GM19455 (cell line): ENCODE data around the gene MARK4.
"Not testable (repeated sequence)": the region's sequence is repeated elsewhere in the genome, so short reads cannot be mapped to it uniquely, and the experiment has no call there.

Experiments
- ATAC-seq: cut with Tn5 transposase; IDR thresholded peaks from one replicate; pipeline ENCODE4 v1.9.1; 2021; ENCODE audit not compliant: unreplicated experiment

MARK4 gene

DNA sequence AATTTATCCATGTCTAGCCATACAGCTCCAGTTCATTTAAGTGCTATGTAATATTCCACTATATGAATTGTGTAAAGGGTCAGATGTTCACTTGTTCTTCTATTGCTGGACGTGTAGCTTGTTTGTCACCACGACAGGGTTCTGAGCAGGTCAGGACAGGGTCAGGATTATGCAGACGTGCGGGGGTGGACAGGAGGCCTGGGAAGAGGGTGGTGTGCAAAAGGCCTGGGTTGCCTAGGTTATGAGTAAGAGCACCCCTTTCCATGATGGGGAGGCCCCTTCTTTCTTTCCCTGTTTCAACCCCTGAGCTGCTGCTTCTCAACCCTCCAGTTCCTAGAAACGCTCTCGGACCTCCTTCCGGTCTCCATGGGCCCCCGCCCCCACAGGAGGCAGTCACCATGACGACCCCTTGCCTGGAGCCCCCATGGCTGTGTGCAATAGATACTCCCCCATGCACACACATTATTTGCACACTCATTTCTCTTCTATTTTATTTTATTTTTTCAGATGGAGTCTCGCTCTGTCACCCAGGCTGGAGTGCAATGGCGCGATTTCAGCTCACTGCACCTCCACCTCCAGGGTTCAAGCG lies 7.8 kb upstream of the MARK4 start:
- no peak for ATAC-seq

- no peak for ATAC-seq
Measured at GRCh38 chr19:45244133-45244794, 6.8 kb upstream of the MARK4 start.

DNA sequence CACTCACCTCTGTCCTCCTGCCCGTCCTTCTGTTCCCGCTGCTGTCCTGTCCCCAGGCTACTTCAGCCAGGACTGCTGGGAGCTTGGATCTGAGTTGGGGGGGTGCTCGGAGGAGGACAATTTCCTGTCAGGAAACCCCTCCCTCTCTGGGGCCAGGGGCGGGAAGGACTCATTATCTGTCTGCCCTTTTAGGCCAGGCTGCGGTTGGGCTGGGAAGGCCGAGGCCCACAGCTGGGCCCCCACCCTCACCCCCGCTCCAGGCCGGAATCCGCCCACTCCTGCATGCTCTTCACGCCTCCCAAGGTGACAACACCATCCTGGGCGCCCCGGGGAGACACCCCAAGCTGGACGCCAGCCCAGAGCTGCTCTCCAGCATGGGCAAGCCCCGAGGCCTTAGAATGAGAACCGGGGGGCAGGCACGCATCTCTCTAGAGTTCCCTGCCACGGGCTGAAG lies 5.7 kb upstream of the MARK4 start, which contains the start of gene EXOC3L2:
Gene EXOC3L2, minus strand, starts transcription at position 74 of the 454 bp plus-strand sequence. CDS start 6,362 bp downstream, outside the sequence.
- no peak for ATAC-seq

GRCh38 chr19:45245826-45246225 lies 5.2 kb upstream of the MARK4 start:
- no peak for ATAC-seq

- ATAC-seq: no peak
Measured at GRCh38 chr19:45247136-45247535, 3.9 kb upstream of the MARK4 start.

DNA sequence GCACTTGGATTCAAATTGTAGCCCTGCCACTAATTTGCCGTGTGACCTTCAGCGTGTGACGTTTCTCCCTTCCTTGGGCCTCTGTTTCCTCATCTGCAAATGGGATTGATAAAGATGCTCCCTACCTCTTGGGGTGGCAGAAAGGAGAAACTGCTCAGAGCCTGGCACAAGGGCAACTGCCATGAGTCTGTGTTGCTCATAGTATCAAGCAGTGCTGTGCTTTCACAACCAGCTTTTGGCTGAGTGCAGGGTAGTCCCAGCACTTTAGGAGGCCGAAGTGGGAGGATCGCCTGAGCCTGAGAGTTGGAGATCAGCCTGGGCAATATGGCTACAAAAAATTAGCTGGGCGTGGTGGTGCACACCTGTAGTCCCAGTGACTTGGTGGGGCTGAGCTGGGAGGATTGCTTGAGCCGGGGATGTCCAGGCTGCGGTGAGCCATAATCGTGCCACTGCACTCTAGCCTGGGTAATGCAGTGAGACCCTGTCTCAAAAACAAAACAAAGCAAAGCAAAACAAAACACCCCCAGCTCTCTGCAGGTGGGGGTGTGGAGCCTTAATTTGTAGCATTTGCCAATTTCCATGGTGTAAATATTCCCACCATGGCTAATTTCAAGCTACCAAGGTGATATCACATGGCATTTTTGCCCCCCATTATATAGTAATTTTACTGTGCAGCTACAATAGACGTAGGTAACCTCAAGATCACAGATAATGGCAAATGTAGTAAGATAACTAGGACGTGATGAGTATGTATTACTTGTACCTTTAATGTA lies 1.6 kb upstream of the MARK4 start:
- no peak for ATAC-seq

- no peak for ATAC-seq
Measured at GRCh38 chr19:45250216-45250831, 747 bp upstream of the MARK4 start.

DNA sequence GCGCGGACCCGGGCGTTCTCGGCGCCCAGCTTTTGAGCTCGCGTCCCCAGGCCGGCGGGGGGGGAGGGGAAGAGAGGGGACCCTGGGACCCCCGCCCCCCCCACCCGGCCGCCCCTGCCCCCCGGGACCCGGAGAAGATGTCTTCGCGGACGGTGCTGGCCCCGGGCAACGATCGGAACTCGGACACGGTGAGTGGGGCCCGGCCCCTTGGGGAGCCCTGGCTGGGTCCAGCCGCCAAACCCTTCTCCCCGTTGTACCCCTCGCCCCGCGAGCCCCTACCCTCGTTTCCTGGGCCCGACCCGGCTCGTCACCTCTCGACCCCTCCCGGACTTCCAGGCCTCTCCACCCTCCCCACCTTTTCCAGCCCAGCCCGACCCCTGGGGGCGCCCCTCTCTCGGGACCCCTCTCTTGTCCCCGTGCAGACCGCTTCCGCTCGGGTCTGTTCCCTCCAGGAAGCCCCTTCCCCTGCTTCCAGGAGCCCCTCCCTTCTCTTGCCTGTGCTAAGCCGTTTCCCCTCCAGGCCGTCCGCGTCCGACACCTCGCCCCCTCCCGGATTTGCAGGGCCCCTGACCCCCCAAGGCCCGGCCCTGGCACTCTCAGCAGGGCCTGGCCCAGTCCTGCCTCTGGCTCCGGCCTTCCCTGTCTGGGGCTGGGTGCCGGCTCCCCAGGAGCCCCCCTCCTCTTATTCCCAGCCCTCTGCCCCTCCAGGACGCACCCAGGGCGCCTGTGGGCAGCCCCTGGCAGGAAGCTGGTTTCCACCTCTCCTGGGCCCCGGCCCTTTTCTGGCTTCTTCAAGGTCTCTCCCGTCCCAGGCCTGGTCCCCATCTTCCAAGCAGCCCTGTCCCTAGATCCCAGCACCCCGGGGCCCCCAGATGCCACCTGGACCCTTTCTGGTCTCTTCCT lies 632 bp downstream of the MARK4 start:
- ATAC-seq: no peak

- ATAC-seq: no peak
Measured at GRCh38 chr19:45253396-45254027, 2.4 kb downstream of the MARK4 start.

GRCh38 chr19:45254044-45254531 lies 3.0 kb downstream of the MARK4 start:
- no peak for ATAC-seq

DNA sequence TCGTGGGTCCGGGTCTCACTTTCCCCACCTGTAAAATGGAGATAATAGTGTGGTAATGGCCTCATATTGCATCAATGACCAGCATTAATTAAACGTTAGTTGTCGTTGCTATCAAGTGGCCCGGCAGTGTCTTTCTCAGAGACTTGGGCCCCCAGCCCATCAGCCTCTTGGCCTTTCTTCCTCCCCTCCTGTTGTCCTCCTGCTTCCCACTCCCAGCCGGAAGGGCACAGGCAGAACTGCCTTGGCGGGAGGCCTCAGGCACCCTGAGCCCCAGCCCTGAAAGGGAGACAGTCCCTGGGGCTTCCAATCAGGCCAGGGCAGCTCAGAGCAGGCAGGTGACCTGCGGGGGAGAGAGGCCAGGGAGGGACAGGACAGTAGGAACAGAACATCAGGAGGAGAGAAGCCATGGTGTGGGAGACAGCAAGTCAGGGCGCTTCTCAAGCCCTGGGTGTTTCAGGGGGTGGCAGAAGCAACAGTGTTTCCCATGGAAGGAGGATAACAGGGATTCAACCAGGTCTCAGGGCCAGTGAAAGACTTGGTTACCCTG lies 4.6 kb downstream of the MARK4 start:
- ATAC-seq: no peak

DNA sequence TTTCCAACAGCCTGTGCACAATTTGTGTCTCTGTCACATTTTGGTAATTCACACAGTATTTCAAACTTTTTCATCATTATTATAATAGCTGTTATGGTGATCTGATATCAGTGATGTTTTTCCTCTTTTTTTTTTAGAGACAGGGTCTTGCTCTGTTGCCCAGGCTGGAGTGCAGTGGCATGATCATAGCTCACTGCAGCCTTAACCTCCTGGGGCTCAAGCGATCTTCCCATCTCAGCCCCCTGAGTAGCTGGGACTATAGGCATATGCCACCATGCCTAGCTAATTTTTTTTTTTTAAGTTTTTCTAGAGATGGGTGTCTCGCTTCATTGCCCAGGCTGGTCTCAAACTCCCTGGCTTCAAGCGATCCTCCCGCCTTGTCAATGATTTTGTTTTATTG lies 5.8 kb downstream of the MARK4 start:
- no peak for ATAC-seq

- no peak for ATAC-seq
Measured at GRCh38 chr19:45258862-45259261, 7.8 kb downstream of the MARK4 start.

GRCh38 chr19:45262570-45262969 lies 11.5 kb downstream of the MARK4 start:
- no peak for ATAC-seq

DNA sequence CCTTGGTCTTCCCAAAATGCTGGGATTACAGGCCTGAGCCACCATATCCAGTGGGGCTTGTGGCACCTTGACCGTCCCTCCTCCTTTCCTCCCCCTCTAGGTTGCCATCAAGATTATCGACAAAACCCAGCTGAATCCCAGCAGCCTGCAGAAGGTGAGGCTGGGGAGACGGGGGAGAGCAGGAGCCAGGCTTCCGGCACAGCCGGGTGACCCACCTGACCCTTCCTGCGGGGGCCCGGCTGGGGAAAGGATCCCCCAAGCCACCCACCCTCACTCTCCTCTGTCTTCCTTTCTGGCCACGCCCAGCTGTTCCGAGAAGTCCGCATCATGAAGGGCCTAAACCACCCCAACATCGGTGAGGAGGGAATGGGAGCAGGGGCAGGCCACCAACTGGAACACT lies 11.9 kb downstream of the MARK4 start:
- no peak for ATAC-seq

DNA sequence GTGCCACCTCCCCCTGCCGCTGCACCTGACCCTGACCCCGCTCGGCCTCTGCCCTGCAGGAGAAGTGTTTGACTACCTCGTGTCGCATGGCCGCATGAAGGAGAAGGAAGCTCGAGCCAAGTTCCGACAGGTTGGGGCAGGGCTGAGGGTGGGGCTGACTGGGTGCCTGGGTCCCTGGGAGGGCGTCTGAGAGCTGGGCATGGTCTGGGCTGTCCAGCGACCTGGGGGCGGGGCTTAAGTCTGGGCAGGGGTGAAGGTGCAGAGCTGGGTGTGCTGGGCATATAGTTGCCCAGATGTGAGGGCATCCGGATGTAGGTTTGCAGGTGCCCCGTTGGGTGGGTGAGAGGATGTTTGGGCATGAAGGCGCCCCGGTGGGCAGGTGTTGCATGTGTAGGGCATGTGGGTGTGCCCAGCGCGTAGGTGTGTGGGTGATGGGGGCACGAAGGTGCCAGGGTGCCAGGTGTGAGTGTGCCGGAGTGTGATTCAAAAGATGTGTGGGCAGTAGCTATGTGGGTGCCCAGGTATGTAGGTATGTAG lies 13.8 kb downstream of the MARK4 start:
- ATAC-seq: no peak

GRCh38 chr19:45265375-45265774 lies 14.3 kb downstream of the MARK4 start:
- ATAC-seq: no peak

- no peak for ATAC-seq
Measured at GRCh38 chr19:45267296-45267695, 16.2 kb downstream of the MARK4 start.

- not testable (repeated sequence) for ATAC-seq
Measured at GRCh38 chr19:45269939-45270338, 18.9 kb downstream of the MARK4 start.
